A673 (cell line): Measurements from ENCODE around the gene BMPR1B.

Experiments used
- EZH2 ChIP-seq: fragments of 200-600 bp; sonication (generic); IDR thresholded peaks from 2 replicates; pipeline ENCODE4 v1.6.1; 2017; ENCODE audit warnings: borderline replicate concordance, low read depth, mild to moderate bottlenecking, mixed read lengths, antibody characterized with exemption, low read length; ENCODE audit not compliant: poor library complexity, severe bottlenecking
- TF ChIP-seq, protein P1 (sequence below): fragments of 300-800, 200-600 bp; sonication (generic); conservative IDR thresholded peaks from 2 replicates; pipeline ENCODE4 v1.5.1; 2017; ENCODE audit warnings: low read depth, mild to moderate bottlenecking, antibody characterized with exemption, low read length, moderate library complexity, mixed read lengths

DNA sequence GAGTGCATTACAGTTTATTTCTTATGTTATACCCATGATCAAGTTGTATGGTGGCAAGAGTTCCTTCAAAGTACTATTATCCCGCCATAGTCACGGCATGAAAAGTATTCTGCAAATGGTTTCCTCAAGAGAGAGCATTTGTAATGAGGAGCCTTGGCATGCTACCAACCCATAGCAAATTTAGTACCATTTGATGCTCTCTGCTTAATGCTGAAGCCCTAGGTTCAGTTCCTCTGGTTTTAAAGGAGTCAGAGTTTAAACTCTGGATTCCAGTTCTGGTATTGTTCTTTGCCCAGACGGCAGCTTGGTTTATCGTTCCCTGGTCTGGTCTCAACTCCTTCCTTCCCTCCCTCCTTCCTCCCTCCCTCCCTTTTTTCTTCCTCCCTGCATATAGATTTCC lies 371.3 kb downstream of the BMPR1B start:
- no peak for TF ChIP-seq EZH2
- TF ChIP-seq, protein P1, sequence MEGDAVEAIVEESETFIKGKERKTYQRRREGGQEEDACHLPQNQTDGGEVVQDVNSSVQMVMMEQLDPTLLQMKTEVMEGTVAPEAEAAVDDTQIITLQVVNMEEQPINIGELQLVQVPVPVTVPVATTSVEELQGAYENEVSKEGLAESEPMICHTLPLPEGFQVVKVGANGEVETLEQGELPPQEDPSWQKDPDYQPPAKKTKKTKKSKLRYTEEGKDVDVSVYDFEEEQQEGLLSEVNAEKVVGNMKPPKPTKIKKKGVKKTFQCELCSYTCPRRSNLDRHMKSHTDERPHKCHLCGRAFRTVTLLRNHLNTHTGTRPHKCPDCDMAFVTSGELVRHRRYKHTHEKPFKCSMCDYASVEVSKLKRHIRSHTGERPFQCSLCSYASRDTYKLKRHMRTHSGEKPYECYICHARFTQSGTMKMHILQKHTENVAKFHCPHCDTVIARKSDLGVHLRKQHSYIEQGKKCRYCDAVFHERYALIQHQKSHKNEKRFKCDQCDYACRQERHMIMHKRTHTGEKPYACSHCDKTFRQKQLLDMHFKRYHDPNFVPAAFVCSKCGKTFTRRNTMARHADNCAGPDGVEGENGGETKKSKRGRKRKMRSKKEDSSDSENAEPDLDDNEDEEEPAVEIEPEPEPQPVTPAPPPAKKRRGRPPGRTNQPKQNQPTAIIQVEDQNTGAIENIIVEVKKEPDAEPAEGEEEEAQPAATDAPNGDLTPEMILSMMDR: no peak
